ENCODE data around the gene SLCO6A1.

SLCO6A1 gene

DNA sequence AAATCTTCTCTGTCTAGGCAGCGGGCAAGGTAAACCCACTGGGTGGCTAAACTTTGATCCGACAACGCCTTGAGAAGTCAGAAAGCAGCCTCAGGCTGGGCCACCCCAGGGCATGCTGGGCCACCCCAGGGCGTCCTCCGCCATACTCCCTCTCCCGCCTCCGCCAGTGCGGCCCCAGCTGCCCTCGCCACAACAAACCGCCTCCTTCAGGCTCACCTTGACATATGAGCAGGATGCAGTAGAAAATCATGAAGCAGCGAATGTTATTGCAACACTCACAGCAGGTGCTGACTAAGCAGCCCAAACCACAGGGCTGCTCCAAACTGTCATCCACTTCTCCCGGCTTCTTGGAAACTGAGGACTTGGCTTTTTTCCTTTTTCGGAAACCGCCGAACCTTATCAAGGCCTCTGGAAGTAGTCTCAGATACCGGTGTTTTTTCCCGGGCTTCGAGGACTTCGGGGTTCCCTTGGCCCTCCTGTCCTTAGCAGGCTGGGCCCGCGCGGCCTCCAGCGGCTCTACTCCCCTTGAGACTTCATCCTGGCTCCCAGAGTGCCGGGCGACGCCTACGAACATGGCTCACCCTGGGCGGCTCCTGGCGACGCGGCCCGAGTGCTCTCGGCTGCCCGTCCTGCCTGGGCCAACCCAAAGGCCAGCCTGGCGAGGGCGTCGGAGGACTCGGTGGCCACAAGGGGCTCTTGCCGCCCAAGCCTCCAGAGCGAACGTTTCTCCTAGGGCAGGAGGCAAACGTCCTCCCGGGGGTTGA lies at the start of gene SLCO6A1:
Gene SLCO6A1 (minus strand): TSS at position 731 of the 764 bp plus-strand sequence. CDS start 157 bp downstream, at position 574.
- Histone ChIP-seq H3K4me3 (ENCODE audit: low read depth in 1 of 2, low read length in 2 of 2) (no peak within 1 kb of the TSS), H3K27me3 (ENCODE audit: low read depth, low read length) (no peaks in the 10 kb centered on the region), H3K36me3 (ENCODE audit: control insufficient read depth in 1 of 2, insufficient read depth in 2 of 2, low read length in 2 of 2) (no peaks in the 10 kb centered on the region), H3K9me3 (ENCODE audit: control insufficient read depth in 1 of 2, low read length in 2 of 2) (no peaks in the 10 kb centered on the region), H3K4me1 (ENCODE audit: control insufficient read depth in 1 of 2, insufficient read depth in 2 of 2, low read length in 2 of 2) (no peaks in the 10 kb centered on the region), H3K27ac (ENCODE audit: low read length) (no peak within 1 kb of the TSS)

- H3K36me3 ChIP-seq (ENCODE audit: control insufficient read depth in 1 of 2, insufficient read depth in 2 of 2, low read length in 2 of 2), result no peaks in the 10 kb centered on the region
- H3K4me1 ChIP-seq (ENCODE audit: control insufficient read depth in 1 of 2, insufficient read depth in 2 of 2, low read length in 2 of 2), result no peaks in the 10 kb centered on the region
- no peak overlapping the region for H3K27ac ChIP-seq (ENCODE audit: low read length)
Measured at GRCh38 chr5:102547141-102548035, 48.6 kb upstream of the SLCO6A1 start.

GRCh38 chr5:102545175-102545574 lies 46.4 kb upstream of the SLCO6A1 start:
- no peak overlapping the region for H3K4me3 ChIP-seq (ENCODE audit: low read depth in 1 of 2, low read length in 2 of 2)
- H3K9me3 ChIP-seq (ENCODE audit: control insufficient read depth in 1 of 2, low read length in 2 of 2), result no peaks in the 10 kb centered on the region
- no peaks in the 10 kb centered on the region for H3K4me1 ChIP-seq (ENCODE audit: control insufficient read depth in 1 of 2, insufficient read depth in 2 of 2, low read length in 2 of 2)
- no peaks in the 10 kb centered on the region for H3K27me3 ChIP-seq (ENCODE audit: low read depth, low read length)
- no peaks in the 10 kb centered on the region for H3K36me3 ChIP-seq (ENCODE audit: control insufficient read depth in 1 of 2, insufficient read depth in 2 of 2, low read length in 2 of 2)
- no peak overlapping the region for H3K27ac ChIP-seq (ENCODE audit: low read length)

More at GRCh38 chr5:102547141-102548035, 48.6 kb upstream of the SLCO6A1 start:
- H3K9me3 ChIP-seq (ENCODE audit: control insufficient read depth in 1 of 2, low read length in 2 of 2), result no peaks in the 10 kb centered on the region
- H3K4me3 ChIP-seq (ENCODE audit: low read depth in 1 of 2, low read length in 2 of 2), result no peak overlapping the region
- no peaks in the 10 kb centered on the region for H3K27me3 ChIP-seq (ENCODE audit: low read depth, low read length)

DNA sequence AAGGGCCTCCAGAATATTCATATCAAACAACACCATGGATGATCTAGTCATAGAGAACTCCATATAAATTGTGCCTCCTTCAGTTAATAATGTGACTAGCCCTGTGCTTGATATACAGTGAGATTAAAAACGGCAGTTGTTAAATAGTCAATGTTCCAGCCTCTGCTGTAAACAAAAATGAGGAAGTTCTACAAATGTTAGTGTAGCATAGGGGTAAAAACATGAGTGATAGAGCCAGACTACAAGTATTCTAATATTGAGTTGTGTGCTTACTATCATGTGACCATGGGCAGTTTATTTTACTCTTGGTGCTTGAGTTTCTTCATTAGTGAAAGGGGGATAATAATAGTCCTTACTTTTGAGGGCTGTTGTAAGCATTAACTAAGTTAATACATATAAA lies 43.3 kb upstream of the SLCO6A1 start:
- Histone ChIP-seq H3K27me3 (ENCODE audit: low read depth, low read length) (no peaks in the 10 kb centered on the region), H3K27ac (ENCODE audit: low read length) (no peak overlapping the region), H3K9me3 (ENCODE audit: control insufficient read depth in 1 of 2, low read length in 2 of 2) (no peaks in the 10 kb centered on the region), H3K36me3 (ENCODE audit: control insufficient read depth in 1 of 2, insufficient read depth in 2 of 2, low read length in 2 of 2) (no peaks in the 10 kb centered on the region), H3K4me1 (ENCODE audit: control insufficient read depth in 1 of 2, insufficient read depth in 2 of 2, low read length in 2 of 2) (no peaks in the 10 kb centered on the region), H3K4me3 (ENCODE audit: low read depth in 1 of 2, low read length in 2 of 2) (no peak overlapping the region)

GRCh38 chr5:102539996-102540728 lies 41.4 kb upstream of the SLCO6A1 start:
- Histone ChIP-seq H3K4me1 (ENCODE audit: control insufficient read depth in 1 of 2, insufficient read depth in 2 of 2, low read length in 2 of 2) (no peaks in the 10 kb centered on the region), H3K27ac (ENCODE audit: low read length) (no peak overlapping the region), H3K9me3 (ENCODE audit: control insufficient read depth in 1 of 2, low read length in 2 of 2) (no peaks in the 10 kb centered on the region), H3K27me3 (ENCODE audit: low read depth, low read length) (no peaks in the 10 kb centered on the region), H3K4me3 (ENCODE audit: low read depth in 1 of 2, low read length in 2 of 2) (no peak overlapping the region), H3K36me3 (ENCODE audit: control insufficient read depth in 1 of 2, insufficient read depth in 2 of 2, low read length in 2 of 2) (no peaks in the 10 kb centered on the region)

- Histone ChIP-seq H3K27ac (ENCODE audit: low read length) (no peak overlapping the region), H3K36me3 (ENCODE audit: control insufficient read depth in 1 of 2, insufficient read depth in 2 of 2, low read length in 2 of 2) (no peaks in the 10 kb centered on the region), H3K4me3 (ENCODE audit: low read depth in 1 of 2, low read length in 2 of 2) (no peak overlapping the region), H3K27me3 (ENCODE audit: low read depth, low read length) (no peaks in the 10 kb centered on the region), H3K4me1 (ENCODE audit: control insufficient read depth in 1 of 2, insufficient read depth in 2 of 2, low read length in 2 of 2) (no peaks in the 10 kb centered on the region), H3K9me3 (ENCODE audit: control insufficient read depth in 1 of 2, low read length in 2 of 2) (no peaks in the 10 kb centered on the region)
Measured at GRCh38 chr5:102539562-102539961, 40.8 kb upstream of the SLCO6A1 start.

DNA sequence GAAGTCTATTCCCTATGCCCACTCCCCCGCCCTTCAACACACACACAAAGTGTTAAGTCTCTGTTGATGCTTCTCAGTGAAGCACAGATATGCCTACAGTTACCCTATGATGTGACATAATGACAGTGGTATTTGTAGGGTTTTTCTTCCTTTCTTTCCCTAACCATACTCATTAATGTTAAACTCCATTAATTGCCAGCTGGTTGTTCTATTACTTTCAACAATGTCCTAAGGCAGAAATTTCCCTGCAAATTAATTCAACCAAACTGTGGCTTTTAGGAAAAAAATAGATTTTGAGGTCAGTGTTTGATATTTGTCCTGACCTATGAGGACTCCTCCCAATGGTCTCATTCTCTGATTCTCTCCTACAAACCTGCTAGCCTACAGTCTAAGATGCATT lies 38.2 kb upstream of the SLCO6A1 start:
- H3K27ac ChIP-seq (ENCODE audit: low read length), result no peak overlapping the region
- no peaks in the 10 kb centered on the region for H3K9me3 ChIP-seq (ENCODE audit: control insufficient read depth in 1 of 2, low read length in 2 of 2)
- H3K36me3 ChIP-seq (ENCODE audit: control insufficient read depth in 1 of 2, insufficient read depth in 2 of 2, low read length in 2 of 2), result no peaks in the 10 kb centered on the region
- H3K4me3 ChIP-seq (ENCODE audit: low read depth in 1 of 2, low read length in 2 of 2), result no peak overlapping the region
- no peaks in the 10 kb centered on the region for H3K4me1 ChIP-seq (ENCODE audit: control insufficient read depth in 1 of 2, insufficient read depth in 2 of 2, low read length in 2 of 2)
- no peaks in the 10 kb centered on the region for H3K27me3 ChIP-seq (ENCODE audit: low read depth, low read length)

DNA sequence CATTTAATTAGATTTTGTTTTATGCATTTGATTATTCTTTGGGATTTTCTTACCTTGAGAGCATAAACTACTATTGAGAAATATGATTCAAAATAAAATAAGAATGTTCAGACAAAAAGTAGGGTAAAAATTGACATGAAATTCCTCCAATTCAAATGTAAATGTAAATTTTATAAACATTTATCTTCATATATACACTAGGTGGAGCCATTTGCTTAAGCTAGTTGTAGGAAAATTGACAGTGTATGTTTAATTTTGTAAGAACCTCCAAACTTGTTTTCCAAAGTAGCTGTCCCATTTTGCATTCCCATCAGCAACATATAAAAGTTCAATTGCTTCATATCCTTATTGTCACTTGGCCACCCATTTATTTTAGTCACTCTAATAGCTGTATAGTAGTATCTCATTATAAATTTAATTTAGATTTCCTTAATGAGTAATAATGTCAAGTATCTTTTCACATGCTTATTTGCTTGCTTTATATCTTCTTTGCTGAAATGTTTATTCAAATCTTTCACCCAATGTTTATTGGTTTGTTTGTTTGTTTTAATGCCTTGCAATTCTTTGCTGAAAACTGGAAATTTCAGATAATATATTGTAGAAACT lies 37.6 kb upstream of the SLCO6A1 start:
- Histone ChIP-seq H3K27ac (ENCODE audit: low read length) (no peak overlapping the region), H3K27me3 (ENCODE audit: low read depth, low read length) (no peaks in the 10 kb centered on the region), H3K4me1 (ENCODE audit: control insufficient read depth in 1 of 2, insufficient read depth in 2 of 2, low read length in 2 of 2) (no peaks in the 10 kb centered on the region), H3K36me3 (ENCODE audit: control insufficient read depth in 1 of 2, insufficient read depth in 2 of 2, low read length in 2 of 2) (no peaks in the 10 kb centered on the region), H3K9me3 (ENCODE audit: control insufficient read depth in 1 of 2, low read length in 2 of 2) (no peaks in the 10 kb centered on the region), H3K4me3 (ENCODE audit: low read depth in 1 of 2, low read length in 2 of 2) (no peak overlapping the region)

GRCh38 chr5:102532123-102532522 lies 33.3 kb upstream of the SLCO6A1 start:
- no peaks in the 10 kb centered on the region for H3K36me3 ChIP-seq (ENCODE audit: control insufficient read depth in 1 of 2, insufficient read depth in 2 of 2, low read length in 2 of 2)
- H3K4me1 ChIP-seq (ENCODE audit: control insufficient read depth in 1 of 2, insufficient read depth in 2 of 2, low read length in 2 of 2), result no peaks in the 10 kb centered on the region
- H3K27me3 ChIP-seq (ENCODE audit: low read depth, low read length), result no peaks in the 10 kb centered on the region
- H3K9me3 ChIP-seq (ENCODE audit: control insufficient read depth in 1 of 2, low read length in 2 of 2), result no peaks in the 10 kb centered on the region
- no peak overlapping the region for H3K27ac ChIP-seq (ENCODE audit: low read length)
- no peak overlapping the region for H3K4me3 ChIP-seq (ENCODE audit: low read depth in 1 of 2, low read length in 2 of 2)

- Histone ChIP-seq H3K9me3 (ENCODE audit: control insufficient read depth in 1 of 2, low read length in 2 of 2) (no peaks in the 10 kb centered on the region), H3K27ac (ENCODE audit: low read length) (no peak overlapping the region), H3K27me3 (ENCODE audit: low read depth, low read length) (no peaks in the 10 kb centered on the region), H3K4me3 (ENCODE audit: low read depth in 1 of 2, low read length in 2 of 2) (no peak overlapping the region), H3K4me1 (ENCODE audit: control insufficient read depth in 1 of 2, insufficient read depth in 2 of 2, low read length in 2 of 2) (no peaks in the 10 kb centered on the region), H3K36me3 (ENCODE audit: control insufficient read depth in 1 of 2, insufficient read depth in 2 of 2, low read length in 2 of 2) (no peaks in the 10 kb centered on the region)
Measured at GRCh38 chr5:102531506-102531905, 32.7 kb upstream of the SLCO6A1 start.

- no peaks in the 10 kb centered on the region for H3K4me1 ChIP-seq (ENCODE audit: control insufficient read depth in 1 of 2, insufficient read depth in 2 of 2, low read length in 2 of 2)
- no peaks in the 10 kb centered on the region for H3K27me3 ChIP-seq (ENCODE audit: low read depth, low read length)
- no peak overlapping the region for H3K27ac ChIP-seq (ENCODE audit: low read length)
- H3K4me3 ChIP-seq (ENCODE audit: low read depth in 1 of 2, low read length in 2 of 2), result no peak overlapping the region
- H3K36me3 ChIP-seq (ENCODE audit: control insufficient read depth in 1 of 2, insufficient read depth in 2 of 2, low read length in 2 of 2), result no peaks in the 10 kb centered on the region
- H3K9me3 ChIP-seq (ENCODE audit: control insufficient read depth in 1 of 2, low read length in 2 of 2), result no peaks in the 10 kb centered on the region
Measured at GRCh38 chr5:102529447-102529846, 30.6 kb upstream of the SLCO6A1 start.

All from muscle layer of duodenum (tissue), 2 donors.